Measurements from ENCODE around the gene CCDC142. TPM values are rescaled to one million over a fixed set of nuclear protein-coding genes. Genes with fewer than 3 reads are reported as not detected.

CCDC142 gene
- 15.9 and 21.0 TPM in 2 replicates for total RNA-seq

GRCh38 chr2:74482801-74483674, at the start of gene CCDC142, which contains the start of gene TTC31:
TSS of gene CCDC142 (minus strand) at chr2:74482998. CDS start at chr2:74482837, 161 bp downstream.
TSS of gene TTC31 (plus strand) at chr2:74483081. CDS start at chr2:74483096, 15 bp downstream.

GRCh38 chr2:74529357-74530238, 46.8 kb upstream of the CCDC142 start, which contains the start of the genes AUP1 and HTRA2:
TSS of gene AUP1 (minus strand) at chr2:74529706. CDS start at chr2:74529629, 77 bp downstream.
TSS of gene HTRA2 (plus strand) at chr2:74529933. CDS start at chr2:74530007, 74 bp downstream.

GRCh38 chr2:74525717-74526648, 43.2 kb upstream of the CCDC142 start, which contains the start of gene DQX1:
TSS of gene DQX1 (minus strand) at chr2:74526231. CDS start at chr2:74525729, 502 bp downstream.

GRCh38 chr2:74514368-74515270, 31.8 kb upstream of the CCDC142 start, which contains the start of gene TLX2:
TSS of gene TLX2 (plus strand) at chr2:74514450. CDS start at chr2:74514807, 357 bp downstream.

GRCh38 chr2:74507145-74507925, 24.5 kb upstream of the CCDC142 start, which contains the start of gene PCGF1:
TSS of gene PCGF1 (minus strand) at chr2:74507695. CDS start at chr2:74507668, 27 bp downstream.

GRCh38 chr2:74499267-74499939, 16.6 kb upstream of the CCDC142 start, which contains the start of gene LBX2:
TSS of gene LBX2 (minus strand) at chr2:74499603. CDS start at chr2:74499537, 66 bp downstream.

GRCh38 chr2:74472086-74472944, 10.5 kb downstream of the CCDC142 start, which contains the start of gene MRPL53:
TSS of gene MRPL53 (minus strand) at chr2:74472680. CDS start at chr2:74472660, 20 bp downstream.

GRCh38 chr2:74458132-74458937, 24.5 kb downstream of the CCDC142 start, which contains the start of gene WBP1:
TSS of gene WBP1 (plus strand) at chr2:74458438. CDS start at chr2:74458603, 165 bp downstream.

GRCh38 chr2:74454654-74455511, 27.9 kb downstream of the CCDC142 start, which contains the start of gene INO80B:
TSS of gene INO80B (plus strand) at chr2:74455087. CDS start at chr2:74455117, 30 bp downstream.

GRCh38 chr2:74441690-74442482, 40.9 kb downstream of the CCDC142 start, which contains the start of gene RTKN:
TSS of gene RTKN (minus strand) at chr2:74441937. CDS start at chr2:74441816, 121 bp downstream.

Data from bronchial smooth muscle cell (primary cell).